Superior temporal gyrus (tissue), 1 donor: Measurements from ENCODE around the gene ZDHHC4.

Experiments used
- DNase-seq: peaks from one replicate; pipeline ENCODE4 v3.0.0-alpha.2; 2016; ENCODE audit errors: extremely low spot score

ZDHHC4 gene

DNA sequence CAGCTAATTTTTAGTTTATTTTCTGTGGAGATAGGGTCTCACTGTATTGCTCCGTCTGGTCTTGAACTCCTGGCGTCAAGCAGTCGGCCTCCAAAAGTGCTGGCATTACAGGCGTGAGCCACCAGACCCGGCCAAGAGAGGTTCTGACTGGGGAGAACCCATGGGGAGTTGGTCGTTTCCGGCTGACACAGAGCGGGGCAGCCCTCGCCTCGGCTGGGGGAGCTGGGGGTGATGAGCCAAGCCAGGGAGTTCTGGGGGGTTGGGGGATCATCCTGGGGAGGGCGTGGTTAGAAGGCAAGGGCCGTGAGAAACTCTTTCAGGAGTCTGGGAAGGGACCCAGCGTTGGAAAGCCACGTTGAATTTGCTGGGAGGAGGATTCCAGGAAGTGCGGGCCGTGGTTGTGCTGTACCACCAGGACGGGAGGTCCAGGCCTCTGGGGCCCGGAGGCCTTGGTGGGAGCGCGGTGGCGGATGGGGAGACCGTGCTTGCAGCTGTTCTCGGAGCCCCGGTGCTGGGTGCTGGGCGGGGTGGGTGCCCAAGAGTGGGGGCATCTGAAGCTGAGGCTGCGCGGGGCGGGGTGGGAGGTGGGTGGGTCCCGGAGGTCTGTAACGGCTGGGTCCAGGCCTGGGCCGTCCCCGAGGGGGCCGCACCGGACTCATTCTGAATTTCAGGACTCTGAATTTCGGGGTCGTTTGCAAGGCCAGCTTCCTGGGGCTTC lies 29.8 kb downstream of the ZDHHC4 start:
- DNase-seq = no peak

DNA sequence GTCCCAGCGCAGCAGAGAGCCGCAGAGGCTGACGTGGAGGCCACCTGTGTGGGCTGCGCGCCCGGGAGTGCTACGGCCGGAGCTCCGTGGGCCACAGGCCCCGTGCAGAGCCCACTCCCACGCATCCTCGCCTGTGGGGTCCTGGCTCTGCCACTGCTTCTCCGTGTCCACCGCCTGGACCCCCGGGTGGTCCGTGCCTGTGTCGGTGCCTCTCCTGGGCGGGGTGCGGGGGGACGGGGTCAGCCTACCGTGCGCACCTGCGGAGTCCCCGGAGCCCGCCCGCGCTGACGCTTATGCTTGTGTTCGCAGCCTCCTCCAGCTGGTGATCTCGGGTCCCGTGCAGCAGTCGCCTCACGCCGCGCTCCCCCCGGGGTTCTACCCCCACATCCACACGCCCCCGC lies 30.4 kb downstream of the ZDHHC4 start:
- DNase-seq = no peak

DNA sequence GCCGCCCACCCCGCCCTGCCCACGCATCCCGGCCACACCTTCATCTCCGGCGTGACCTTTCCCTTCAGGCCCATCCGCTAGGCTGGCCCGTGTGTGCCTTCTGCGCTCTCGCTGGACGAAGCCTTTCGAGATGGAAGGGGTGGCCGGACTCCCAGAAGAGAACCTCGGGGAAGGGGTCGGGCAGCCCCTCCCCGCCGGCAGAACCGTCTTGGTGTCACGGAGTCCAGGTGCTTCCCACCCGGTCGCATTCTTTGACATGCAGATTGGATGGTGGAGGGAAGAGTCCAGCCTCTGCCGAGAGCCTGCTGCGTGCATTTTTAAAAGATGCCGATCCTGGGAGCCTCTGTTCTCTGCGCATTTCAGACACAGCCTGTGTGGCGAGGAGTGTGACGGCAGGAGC lies 30.8 kb downstream of the ZDHHC4 start:
- no peak for DNase-seq

DNA sequence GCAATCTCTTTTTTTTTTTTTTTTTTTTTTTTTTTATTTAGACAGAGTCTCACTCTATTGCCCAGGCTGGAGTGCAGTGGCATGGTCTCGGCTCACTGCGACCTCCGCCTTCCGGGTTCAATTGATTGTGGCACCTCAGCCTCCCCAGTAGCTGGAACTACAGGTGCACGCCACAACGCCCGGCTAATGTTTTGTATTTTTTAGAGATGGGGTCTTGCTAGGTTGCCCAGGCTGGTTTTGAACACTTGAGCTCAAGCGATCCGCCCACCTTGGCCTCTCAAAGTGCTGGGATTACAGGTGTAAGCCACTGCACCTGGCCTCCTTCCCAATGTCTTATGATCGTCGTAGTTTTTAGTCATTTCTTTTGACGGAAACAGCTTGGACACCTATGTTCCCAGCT lies 31.5 kb downstream of the ZDHHC4 start:
- DNase-seq = no peak

DNA sequence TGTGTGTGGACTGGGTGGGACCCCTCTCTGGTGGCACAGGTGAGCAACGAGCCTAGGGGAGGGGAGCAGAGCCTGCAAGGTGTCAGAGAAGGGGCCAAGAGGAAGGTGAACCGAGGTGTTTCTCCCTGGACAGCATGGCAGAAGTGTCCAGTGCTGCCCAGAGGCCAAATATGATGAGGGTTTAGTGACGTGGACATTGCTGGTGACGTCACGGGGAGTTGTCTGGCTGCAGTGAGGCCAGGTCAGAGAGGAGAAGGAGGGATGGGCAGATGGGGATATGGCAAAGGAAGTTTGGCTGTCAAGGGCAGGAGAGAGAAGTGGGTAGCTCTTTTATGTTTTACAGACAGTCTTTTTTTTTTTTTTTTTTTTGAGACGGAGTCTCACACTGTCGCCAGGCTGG lies 35.6 kb downstream of the ZDHHC4 start:
- DNase-seq = no peak

DNA sequence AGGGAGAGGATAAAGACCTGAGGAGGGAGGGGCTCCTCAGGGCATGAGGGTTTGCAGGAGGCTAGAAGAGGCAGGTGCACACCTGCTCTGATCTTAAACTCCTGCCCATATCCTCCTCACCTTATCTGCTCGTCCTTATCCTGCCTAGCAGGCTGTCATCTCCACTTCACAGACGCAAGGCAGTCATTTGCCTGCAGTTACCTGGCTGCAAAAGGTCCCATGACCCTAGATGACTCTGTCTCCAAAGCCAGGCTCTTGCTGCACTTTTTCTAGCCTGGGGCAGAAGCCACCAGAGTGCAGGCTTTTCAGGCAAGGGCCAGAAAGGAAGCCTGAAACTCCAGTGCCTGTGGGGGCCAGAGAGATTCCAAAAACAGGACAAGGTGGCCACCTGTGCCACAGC lies 36.5 kb downstream of the ZDHHC4 start:
- no peak for DNase-seq

DNA sequence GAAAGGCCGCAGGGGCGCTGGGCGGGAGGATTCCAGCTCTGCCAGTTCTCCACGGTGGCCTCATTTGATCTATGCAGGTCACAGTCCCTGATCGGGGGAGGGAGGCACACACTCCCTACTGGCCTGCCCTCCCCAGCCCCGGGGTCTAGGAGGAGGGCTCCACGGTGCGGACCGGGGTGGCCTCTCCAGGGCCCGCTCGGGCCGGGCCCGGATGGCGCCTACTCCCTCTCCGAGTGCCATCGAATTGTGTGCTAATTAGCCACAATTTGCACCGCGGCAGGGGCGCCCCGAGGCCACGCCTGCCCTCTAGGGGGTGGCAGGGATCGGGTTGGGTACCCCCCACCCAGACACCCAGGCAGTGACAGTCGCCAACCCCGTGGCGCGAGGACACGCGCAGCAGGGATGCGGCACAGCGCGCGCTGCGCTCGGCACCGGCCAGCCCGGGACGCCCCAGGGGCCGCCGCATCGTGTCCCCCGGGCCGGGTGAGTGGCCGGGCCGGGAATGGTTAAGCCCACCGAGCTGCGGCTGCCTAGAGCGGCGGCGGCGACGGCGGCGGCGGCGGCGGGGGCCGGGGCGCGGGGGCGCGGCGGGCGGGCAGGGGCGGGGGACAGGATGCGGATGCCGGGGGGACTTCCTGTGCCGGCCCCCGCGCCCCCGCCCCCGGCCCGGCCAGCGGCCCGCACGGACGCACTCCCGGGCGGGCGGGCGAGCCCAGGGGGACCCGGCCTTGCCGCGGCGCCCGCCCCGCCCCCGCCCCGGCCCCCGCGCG lies 37.9 kb downstream of the ZDHHC4 start, which contains the start of gene ZNF853:
ZNF853 (plus strand) TSS at position 658 of the 770 bp plus-strand sequence. CDS start 565 bp downstream, outside the sequence.
- DNase-seq = no peak

DNA sequence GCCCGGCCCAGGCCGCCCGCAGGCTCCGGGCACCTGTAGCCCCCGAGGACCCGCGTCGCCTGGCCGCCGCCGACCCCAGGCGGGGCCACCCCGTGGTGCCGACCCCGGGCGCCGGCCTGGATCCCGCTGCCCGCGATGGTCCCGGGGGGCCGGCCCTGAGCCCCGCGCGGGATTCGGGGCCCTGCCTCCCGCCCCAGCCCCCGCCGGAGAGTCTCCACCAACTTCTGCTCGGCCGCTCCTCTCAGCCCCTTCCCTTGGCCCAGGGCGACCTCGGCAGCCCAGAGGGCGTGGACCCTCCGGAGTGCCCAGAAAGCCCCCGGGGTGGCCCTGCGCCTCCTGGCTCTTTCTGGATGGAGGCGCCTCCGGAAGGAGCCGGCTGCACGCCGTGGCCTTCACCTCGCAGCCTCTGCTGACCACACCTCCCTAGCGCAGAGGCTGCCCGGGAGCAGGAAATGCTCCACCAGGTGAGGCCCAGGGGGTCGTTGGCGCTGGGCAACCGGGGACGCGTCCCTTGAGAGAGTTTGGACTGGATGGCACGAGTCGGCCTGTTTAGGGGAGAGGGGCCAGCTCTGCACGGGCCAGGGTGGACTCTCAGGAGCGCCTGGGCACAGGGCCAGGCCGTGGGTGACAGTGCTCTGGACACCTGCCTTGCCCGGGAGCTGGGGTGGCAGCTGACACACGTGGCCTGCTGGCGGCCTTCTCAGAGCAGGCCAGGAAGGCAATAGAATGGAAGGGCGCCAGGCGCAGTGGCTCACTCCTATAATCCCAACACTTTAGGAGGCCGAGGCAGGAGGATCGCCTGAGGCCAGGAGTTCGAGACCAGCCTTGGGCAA lies 38.7 kb downstream of the ZDHHC4 start:
- no peak for DNase-seq

DNA sequence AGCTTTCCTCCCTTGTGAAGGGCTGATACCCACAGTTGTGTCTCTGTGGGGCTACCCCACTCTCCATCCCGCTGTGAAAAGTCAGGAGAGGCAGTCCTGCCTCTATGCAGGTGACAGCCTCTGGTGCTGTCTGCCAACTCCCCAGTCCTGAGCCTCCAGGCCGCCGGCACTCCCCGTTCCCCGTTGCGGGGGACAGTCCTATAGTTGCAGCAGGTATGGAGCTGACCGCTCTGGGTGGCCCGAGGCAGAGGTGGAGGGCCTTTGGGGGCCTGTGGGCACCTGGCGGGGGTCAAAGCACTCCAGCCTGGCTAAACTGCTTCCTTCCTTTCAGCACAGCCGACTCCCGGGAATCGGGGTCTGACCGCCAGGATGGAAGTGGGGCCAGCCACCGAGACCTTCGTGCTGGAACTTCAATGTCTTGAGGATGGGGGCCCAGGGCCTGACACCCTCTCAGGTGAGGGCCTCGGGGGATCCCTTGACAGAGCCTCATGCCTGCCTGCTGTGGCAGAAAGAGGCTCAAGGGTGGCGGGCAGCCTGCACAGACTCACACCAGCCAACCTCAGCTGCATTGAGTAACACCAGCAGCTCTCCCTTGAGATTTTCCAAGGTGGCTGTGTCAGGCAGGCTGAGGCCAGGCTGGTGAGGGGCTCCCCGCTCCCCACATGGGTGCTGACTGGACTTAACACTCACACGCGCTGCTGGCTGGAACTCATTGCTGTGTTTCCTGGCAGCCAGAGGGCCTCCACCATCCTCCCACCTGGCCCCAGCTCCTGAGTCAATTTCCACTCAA lies 39.8 kb downstream of the ZDHHC4 start:
- no peak for DNase-seq

DNA sequence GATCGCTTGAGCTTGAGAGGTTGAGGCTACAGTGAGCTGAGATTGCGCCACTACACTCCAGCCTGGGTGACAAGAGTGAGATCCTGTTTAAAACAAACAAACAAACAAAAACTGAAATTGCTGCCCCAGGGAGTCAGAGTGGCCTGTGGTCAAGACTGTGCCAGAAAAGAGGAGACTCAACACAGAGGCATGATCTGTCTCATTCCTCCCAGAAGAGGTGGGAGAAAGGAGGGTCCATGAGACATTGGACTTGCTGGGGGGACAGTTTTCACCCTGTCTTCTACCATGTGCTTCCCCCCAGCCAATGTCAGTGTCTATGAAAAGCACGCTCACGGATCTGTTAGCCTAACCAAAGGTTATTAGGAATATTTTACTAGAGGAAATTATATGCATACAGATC lies 41.4 kb downstream of the ZDHHC4 start:
- no peak for DNase-seq

DNA sequence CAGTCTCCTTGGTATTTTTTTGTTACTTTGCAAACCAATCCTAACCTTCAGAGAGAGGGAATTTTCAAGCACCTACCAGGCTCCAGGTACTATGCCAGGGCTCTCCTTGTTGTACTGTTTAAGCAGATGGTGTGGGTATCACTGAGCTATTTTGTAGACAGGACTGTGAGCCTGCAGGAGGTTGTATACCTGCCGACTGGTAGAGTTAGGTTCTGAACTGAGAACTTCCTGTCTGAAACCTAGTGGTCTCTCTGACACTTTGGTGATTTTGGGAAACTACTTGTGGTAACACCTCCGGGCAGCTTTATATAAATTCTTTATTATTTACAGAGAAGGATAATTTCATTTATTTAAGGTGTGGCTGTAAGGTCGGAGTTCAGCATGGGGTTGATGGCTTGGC lies 42.7 kb downstream of the ZDHHC4 start:
- DNase-seq = no peak

DNA sequence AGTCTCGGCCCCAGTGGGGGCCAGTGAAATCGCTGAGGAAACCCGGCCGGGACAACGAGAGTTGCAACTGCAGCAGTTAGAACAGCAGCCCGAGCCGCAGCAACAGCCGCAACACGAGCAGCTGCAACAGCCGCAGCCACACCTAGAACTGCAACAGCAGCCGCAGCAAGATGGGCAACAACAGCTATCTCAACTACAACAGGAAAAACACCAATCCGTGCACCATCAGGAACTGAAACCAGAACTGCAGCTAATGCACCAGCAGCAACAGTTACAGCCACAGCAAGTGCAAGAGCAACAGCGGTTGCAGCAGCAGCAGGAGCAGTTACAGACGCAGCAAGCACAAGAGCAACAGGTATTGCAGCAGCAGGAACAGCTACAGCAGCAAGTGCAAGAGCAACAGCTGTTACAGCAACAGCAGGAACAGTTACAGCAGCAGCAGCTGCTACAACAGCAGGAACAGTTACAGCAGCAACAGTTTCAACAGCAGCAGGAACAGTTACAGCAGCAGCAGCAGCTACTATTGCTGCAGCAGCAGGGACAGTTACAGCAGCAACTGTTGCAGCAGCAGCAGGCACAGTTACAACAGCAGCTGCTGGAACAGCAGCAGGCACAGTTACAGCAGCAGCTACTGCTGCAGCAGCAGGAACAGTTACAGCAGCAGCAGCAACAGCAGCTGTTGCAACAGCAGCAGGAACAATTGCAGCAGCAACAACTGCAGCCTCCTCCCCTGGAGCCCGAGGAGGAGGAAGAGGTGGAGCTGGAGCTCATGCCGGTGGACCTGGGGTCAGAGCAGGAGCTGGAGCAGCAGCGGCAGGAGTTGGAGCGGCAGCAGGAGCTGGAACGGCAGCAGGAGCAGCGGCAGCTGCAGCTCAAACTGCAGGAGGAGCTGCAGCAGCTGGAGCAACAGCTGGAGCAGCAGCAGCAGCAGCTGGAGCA lies 44.2 kb downstream of the ZDHHC4 start:
- no peak for DNase-seq

DNA sequence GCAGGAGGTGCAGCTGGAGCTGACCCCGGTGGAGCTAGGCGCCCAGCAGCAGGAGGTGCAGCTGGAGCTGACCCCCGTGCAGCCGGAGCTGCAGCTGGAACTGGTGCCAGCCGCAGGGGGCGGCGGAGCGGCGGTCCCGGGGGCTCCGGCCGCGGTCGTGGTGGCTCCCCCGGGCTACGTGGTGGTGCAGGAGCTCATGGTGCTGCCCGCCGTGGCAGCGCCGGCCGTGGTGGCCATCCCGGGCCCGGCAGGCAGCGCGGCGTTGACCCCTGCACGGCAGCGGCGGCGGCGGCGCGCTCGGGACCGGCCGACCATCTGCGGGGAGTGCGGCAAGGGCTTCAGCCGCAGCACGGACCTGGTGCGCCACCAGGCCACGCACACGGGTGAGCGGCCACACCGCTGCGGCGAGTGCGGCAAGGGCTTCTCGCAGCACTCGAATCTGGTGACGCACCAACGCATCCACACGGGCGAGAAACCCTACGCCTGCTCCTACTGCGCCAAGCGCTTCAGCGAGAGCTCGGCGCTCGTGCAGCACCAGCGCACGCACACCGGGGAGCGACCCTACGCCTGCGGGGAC lies 45.0 kb downstream of the ZDHHC4 start:
- no peak for DNase-seq

DNA sequence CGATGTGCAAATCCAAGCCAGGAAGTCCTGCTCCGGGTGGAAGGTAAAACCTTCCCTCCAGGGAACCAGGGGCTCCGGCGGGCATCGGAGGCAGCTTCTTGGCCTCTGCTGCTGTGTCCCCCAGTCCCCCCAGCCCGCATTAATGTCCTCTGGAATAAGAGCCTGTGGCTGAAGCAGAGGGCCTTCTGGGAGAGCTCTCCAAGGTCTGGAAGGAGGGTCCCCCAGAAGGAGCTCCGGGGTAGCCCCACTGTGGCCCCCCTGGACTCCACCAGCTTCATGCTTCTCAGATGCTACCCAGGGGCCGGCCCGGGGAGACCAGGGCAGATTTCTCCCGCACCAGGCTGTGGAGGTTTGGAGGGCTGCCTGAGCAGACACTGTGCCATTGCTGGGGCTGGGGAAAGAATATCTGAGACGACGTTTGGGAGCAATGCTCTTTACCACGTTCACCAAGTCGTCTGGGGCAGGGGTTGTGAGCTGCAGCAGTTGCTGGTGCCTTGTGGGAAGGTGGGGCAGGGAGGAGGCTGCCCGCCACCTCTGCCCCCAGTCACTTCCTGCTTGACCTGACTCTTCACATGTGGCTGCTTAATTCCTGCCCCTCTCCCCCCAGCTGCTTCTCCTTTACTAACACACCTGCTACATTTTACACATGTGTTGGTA lies 46.5 kb downstream of the ZDHHC4 start:
- no peak for DNase-seq

DNA sequence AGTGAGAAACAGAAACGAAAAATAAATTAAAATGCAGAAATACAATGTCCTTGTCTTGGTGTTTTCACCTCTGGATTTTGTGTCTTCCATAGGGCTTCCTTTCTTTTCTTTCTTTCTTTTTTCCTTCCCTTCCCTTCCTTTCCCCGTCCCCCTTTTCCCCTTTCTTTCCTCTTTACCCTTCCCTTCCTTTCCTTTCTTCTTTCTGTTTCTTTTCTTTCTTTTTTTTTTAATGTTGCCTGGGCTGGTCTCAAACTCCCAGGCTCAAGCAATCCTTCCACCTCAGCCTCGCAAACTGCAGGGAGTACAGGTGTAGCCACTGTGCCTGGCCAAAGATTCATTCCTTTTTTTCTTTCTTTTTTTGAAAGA lies 47.0 kb downstream of the ZDHHC4 start:
- no peak for DNase-seq

DNA sequence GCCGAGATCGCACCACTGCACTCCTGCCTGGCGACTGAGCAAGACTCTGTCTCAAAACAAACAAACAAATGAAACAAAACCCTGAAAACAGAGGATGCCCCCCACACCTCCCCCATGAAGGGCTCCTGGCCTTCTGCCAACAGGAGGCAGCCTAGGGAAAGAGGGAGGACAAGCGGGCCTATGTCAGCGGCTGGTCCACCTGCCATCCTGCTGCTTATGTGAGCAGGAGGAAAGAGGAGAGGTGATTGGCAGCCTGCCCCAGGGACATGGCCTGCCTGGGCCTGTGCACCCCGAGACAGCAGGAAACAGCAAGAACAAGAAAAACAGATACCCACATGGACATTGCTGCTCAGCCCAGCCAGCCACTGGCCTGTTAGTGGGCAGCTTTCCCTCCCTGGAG lies 50.8 kb downstream of the ZDHHC4 start:
- no peak for DNase-seq

DNA sequence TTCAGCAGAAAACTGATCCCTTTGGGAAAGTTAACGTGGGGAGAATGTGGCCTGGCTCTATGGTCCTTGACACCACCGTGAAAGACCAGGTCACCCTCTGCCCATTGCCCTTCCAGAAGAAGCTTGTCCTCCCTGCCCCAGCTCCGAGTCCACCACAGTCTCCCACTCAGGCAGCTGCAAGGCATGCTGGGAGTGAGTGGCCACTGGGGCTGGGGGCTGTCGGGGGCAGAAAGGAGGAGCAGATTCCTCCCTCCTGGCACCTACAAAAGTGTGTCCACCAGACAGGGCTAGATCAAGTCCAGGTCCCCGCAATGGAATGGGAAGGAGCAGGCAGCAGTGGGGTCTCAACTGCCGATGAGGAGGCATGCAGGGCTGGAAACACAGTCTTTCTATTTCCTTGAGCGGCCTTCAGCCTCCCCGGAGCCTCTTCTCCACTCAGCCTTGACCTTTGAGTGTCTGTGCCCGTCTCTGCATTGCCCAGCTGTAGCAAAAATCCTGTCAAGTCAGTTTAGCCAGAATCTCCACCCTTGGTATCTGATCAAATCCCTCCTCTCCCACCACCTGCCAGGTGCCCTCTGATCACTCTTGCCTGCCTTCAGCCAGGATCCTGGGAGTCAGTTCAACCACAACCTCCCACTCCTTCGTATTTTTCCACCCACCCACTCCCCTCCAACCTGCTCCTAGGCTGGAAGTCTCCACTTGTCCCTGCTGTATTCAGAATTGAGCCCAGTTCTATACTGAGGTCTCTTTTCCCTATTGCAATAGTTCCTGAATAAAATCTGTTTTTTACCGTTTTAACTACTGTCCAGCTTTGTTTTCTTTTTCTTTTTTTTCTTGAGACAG lies 53.0 kb downstream of the ZDHHC4 start:
- no peak for DNase-seq

DNA sequence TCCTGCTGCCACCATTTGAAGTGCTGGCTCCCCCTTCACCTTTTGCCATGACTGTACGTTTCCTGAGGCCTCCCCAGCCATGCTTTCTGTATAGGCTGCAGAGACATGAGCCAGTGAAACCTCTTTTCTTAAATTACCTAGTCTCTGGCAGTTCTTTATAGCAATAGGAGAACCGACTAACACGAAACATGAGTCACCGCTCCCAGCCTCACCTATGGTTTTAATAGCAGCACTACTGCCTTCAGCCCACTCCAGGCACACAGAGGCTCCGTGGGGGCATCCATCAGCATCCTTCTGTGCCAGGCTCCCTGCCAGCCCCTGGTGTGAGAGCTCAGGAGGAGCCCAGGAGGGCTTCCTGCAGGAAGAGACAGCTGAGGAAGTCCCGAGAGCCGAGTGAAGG lies 54.4 kb downstream of the ZDHHC4 start:
- no peak for DNase-seq

DNA sequence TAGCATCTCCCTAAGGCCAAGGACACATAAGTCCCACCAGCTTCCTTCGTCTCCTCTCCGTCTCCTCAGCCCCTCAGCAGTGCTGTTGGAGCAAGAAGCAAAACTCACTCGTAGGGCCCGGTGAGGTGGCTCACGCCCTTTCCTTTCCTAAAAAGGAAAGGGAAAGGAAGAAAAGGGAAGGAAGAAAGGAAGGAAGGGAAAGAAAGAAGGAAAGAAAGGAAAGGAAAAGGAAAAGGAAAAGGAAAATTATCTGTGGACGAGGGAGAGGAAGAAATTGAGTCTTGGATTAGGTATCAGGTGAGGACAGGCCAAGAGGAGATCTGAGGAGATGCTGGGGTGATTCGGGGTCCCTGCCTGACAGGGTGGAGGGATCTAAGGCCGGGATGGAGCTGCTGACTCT lies 56.8 kb downstream of the ZDHHC4 start:
- DNase-seq = no peak
